Astrocyte (in vitro differentiated cells and primary cell): ENCODE data around the gene CD81. TPM values are rescaled to one million over a fixed set of nuclear protein-coding genes. Genes with fewer than 3 reads are reported as not detected.

ENCODE experiments used
- DNase-seq: peaks from one replicate; pipeline ENCODE4 v3.0.0-alpha.2; 2010; ENCODE audit warnings: low read depth
- FAIRE-seq: peaks from 2 replicates; lab custom pipeline; 2011; peaks lifted over from hg19 to GRCh38; lab: Jason Lieb, UNC
- H2AFZ ChIP-seq: 2 replicates; pipeline ENCODE4 v1.6.0; 2012; ENCODE audit warnings: low read depth, low read length, inconsistent platforms
- H3K27ac ChIP-seq: 2 replicates; pipeline ENCODE4 v1.5.1; 2011; ENCODE audit warnings: low read depth, low read length, inconsistent platforms
- H3K27me3 ChIP-seq: 2 replicates; pipeline ENCODE4 v1.6.0; 2011; ENCODE audit warnings: low read length, inconsistent platforms; ENCODE audit not compliant: insufficient read depth
- H3K36me3 ChIP-seq: 2 replicates; pipeline ENCODE4 v1.5.1; 2011; ENCODE audit warnings: low read length, inconsistent platforms; ENCODE audit not compliant: insufficient read depth
- H3K4me1 ChIP-seq: 2 replicates; pipeline ENCODE4 v1.5.1; 2011; ENCODE audit warnings: low read length, inconsistent platforms; ENCODE audit not compliant: insufficient read depth
- H3K4me2 ChIP-seq: 2 replicates; pipeline ENCODE4 v1.6.0; 2012; ENCODE audit warnings: low read length, inconsistent platforms
- H3K4me3 ChIP-seq: 2 replicates; pipeline ENCODE4 v1.5.1; 2011; ENCODE audit warnings: low read depth, mild to moderate bottlenecking, low read length, inconsistent platforms; ENCODE audit not compliant: insufficient read depth
- H3K79me2 ChIP-seq: 2 replicates; pipeline ENCODE4 v1.6.0; 2012; ENCODE audit warnings: mild to moderate bottlenecking, low read length, inconsistent platforms; ENCODE audit not compliant: insufficient read depth
- H3K9ac ChIP-seq: 2 replicates; pipeline ENCODE4 v1.6.0; 2012; ENCODE audit warnings: mild to moderate bottlenecking, low read length, inconsistent platforms
- H3K9me3 ChIP-seq: 2 replicates; pipeline ENCODE4 v1.5.1; 2012; ENCODE audit warnings: low read depth, mild to moderate bottlenecking, low read length, inconsistent platforms; ENCODE audit not compliant: insufficient read depth
- H4K20me1 ChIP-seq: 2 replicates; pipeline ENCODE4 v1.6.0; 2012; ENCODE audit warnings: low read length, inconsistent platforms; ENCODE audit not compliant: insufficient read depth
- H3K27ac Mint-ChIP-seq: one replicate; pipeline ENCODE4 v1.8.0; 2021; ENCODE audit warnings: mild to moderate bottlenecking, mixed read lengths; ENCODE audit not compliant: unreplicated experiment
- H3K27me3 Mint-ChIP-seq: one replicate; pipeline ENCODE4 v1.8.0; 2021; ENCODE audit warnings: low read depth, mixed read lengths; ENCODE audit not compliant: unreplicated experiment
- H3K36me3 Mint-ChIP-seq: one replicate; pipeline ENCODE4 v1.8.0; 2021; ENCODE audit warnings: low read depth, mixed read lengths; ENCODE audit not compliant: unreplicated experiment
- H3K4me1 Mint-ChIP-seq: one replicate; pipeline ENCODE4 v1.8.0; 2021; ENCODE audit warnings: low read depth, mixed read lengths; ENCODE audit not compliant: unreplicated experiment
- H3K4me3 Mint-ChIP-seq: one replicate; pipeline ENCODE4 v1.8.0; 2021; ENCODE audit warnings: mild to moderate bottlenecking, moderate library complexity, mixed read lengths; ENCODE audit not compliant: unreplicated experiment
- H3K9me3 Mint-ChIP-seq: one replicate; pipeline ENCODE4 v1.8.0; 2021; ENCODE audit warnings: mild to moderate bottlenecking, mixed read lengths; ENCODE audit not compliant: unreplicated experiment
- EZH2 ChIP-seq: IDR thresholded peaks from 2 replicates; pipeline ENCODE4 v1.6.1; 2012; ENCODE audit warnings: mild to moderate bottlenecking, low read length, inconsistent platforms; ENCODE audit not compliant: insufficient read depth
- total RNA-seq: library from RNA; stranded (reverse); gene quantifications from 2 replicates; pipeline ENCODE4 v1.2.1, GENCODE V29; 2021
- TF ChIP-seq, protein P1 (sequence below): IDR thresholded peaks from 2 replicates; pipeline ENCODE4 v1.5.1; 2011; ENCODE audit warnings: low read depth, mild to moderate bottlenecking, inconsistent platforms, low read length, moderate library complexity; ENCODE audit not compliant: insufficient read depth

The CD81 gene
- total RNA-seq, 1 donor from 2014 or later, result 625 TPM

DNA sequence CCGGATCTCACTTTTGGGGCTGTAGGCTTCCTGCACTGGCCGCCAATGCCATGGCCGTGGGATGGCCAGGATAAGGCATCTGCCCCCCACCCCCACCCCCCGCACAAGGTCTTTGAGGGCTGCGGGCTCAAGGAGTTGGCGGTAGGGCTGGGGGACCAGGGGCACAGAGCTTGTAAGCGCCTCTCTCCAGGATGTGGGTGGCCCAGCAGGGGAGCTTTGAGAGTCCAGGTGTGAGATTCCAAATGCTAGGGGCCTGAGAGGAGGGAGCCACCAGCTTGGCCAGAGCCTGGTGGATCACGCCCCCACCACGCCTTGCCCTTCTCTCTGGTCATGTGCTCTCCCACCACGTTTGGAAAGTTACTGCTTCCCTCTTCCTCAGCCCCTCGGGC, 5.0 kb downstream of the CD81 start:
- Mint-ChIP-seq H3K9me3 (no peaks in the 10 kb centered on the region), H3K4me3 (no peak overlapping the region), H3K4me1 (peaks cover 21% of the 10 kb centered on the region), H3K27ac (no peak overlapping the region), H3K27me3 (no peaks in the 10 kb centered on the region), H3K36me3 (peaks cover 2% of the 10 kb centered on the region)
- peaks cover 43% of the 10 kb centered on the region for H3K4me1 ChIP-seq
- H3K36me3 ChIP-seq, result no peaks in the 10 kb centered on the region
- no peak overlapping the region for H3K27ac ChIP-seq
- no peak overlapping the region for H3K4me2 ChIP-seq
- peak overlapping the region; percentile 52 for H3K9ac ChIP-seq
- DNase-seq, result no peak
- no peaks in the 10 kb centered on the region for H3K9me3 ChIP-seq
- peaks cover 94% of the 10 kb centered on the region for H3K79me2 ChIP-seq
- H3K27me3 ChIP-seq, result no peaks in the 10 kb centered on the region
- no peak overlapping the region for H2AFZ ChIP-seq
- TF ChIP-seq EZH2, result no peak
- TF ChIP-seq, protein P1, sequence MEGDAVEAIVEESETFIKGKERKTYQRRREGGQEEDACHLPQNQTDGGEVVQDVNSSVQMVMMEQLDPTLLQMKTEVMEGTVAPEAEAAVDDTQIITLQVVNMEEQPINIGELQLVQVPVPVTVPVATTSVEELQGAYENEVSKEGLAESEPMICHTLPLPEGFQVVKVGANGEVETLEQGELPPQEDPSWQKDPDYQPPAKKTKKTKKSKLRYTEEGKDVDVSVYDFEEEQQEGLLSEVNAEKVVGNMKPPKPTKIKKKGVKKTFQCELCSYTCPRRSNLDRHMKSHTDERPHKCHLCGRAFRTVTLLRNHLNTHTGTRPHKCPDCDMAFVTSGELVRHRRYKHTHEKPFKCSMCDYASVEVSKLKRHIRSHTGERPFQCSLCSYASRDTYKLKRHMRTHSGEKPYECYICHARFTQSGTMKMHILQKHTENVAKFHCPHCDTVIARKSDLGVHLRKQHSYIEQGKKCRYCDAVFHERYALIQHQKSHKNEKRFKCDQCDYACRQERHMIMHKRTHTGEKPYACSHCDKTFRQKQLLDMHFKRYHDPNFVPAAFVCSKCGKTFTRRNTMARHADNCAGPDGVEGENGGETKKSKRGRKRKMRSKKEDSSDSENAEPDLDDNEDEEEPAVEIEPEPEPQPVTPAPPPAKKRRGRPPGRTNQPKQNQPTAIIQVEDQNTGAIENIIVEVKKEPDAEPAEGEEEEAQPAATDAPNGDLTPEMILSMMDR, result no peak
- no peak for FAIRE-seq
- H4K20me1 ChIP-seq, result peaks cover 87% of the 10 kb centered on the region
- H3K4me3 ChIP-seq, result no peak overlapping the region

DNA sequence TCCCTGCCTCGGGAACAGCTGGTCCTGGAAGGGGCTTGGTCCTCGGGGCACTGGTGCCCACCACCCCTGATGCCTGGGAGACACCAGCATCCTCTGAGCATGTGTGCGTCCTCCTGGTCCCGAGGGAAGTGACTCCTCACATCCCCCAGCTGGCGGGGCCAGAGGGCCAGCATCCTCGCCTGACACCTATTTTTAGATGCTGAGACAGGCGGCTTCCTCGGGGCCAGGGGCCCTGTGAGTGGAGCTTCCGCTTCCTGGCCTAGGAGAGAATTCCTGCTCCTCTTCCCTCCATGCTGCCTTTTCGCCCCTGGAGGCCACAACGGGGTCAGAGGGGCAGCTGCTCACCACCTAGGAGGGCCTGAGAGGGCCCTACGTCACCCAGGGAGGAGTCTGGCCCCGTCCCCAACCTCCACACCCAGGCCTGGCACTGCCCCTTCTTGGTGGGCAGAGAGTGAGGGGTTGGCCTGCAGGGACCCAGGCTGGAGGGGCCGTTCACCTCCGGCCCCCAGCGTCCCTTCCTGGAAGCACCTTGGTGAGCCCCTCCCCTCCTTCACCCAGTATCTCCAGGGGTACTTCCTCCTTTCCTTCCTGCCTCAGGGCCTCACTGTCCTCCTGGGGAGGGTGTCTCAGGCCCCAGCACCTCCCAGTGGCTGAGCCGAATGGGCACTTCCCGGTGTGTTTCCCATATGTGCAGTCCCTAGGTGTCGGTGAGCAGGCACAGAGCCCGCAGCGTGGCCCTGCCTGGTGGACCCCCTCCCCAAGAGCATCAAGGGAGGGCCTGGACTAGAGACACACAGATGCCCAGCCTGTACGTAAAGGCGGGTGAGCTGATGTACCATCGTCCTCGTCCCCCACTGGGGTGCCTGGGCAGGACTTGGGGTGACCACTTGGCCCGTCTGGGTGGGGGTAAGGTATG, 6.1 kb downstream of the CD81 start:
- no peaks in the 10 kb centered on the region for H3K36me3 ChIP-seq
- no peak overlapping the region for H3K27ac Mint-ChIP-seq
- H2AFZ ChIP-seq, result no peak overlapping the region
- H3K27ac ChIP-seq, result peak overlapping the region; percentile 56
- H3K9me3 ChIP-seq, result no peaks in the 10 kb centered on the region
- peaks cover 21% of the 10 kb centered on the region for H3K4me1 Mint-ChIP-seq
- H3K4me3 ChIP-seq, result no peak overlapping the region
- no peaks in the 10 kb centered on the region for H3K9me3 Mint-ChIP-seq
- H3K4me1 ChIP-seq, result peaks cover 49% of the 10 kb centered on the region
- FAIRE-seq (no peak), DNase-seq (no peak)
- H3K4me3 Mint-ChIP-seq, result no peak overlapping the region
- TF ChIP-seq, protein P1, result no peak
- no peak for TF ChIP-seq EZH2
- peaks cover 95% of the 10 kb centered on the region for H4K20me1 ChIP-seq
- peak overlapping the region; percentile 52 for H3K9ac ChIP-seq
- no peaks in the 10 kb centered on the region for H3K27me3 Mint-ChIP-seq
- H3K4me2 ChIP-seq, result peak overlapping the region; percentile 59
- peaks cover 96% of the 10 kb centered on the region for H3K79me2 ChIP-seq
- H3K36me3 Mint-ChIP-seq, result peaks cover 2% of the 10 kb centered on the region
- H3K27me3 ChIP-seq, result no peaks in the 10 kb centered on the region
